NCI-H510A treated with DMSO at 0.1 percent for 48 hours (cell line): ENCODE data around the gene CACFD1.
A peak's percentile ranks its signal among the peaks of the same experiment; 100 is the strongest.
"Not testable (repeated sequence)": the region's sequence is repeated elsewhere in the genome, so short reads cannot be mapped to it uniquely, and the experiment has no call there.

Experiments
- DNase-seq: peaks from one replicate; lab custom pipeline; 2025; lab: John Stamatoyannopoulos, UW

CACFD1 gene

GRCh38 chr9:133440874-133441273, 18.9 kb upstream of the CACFD1 start:
- no peak for DNase-seq

GRCh38 chr9:133441571-133441970, 18.2 kb upstream of the CACFD1 start:
- DNase-seq, result no peak

DNA sequence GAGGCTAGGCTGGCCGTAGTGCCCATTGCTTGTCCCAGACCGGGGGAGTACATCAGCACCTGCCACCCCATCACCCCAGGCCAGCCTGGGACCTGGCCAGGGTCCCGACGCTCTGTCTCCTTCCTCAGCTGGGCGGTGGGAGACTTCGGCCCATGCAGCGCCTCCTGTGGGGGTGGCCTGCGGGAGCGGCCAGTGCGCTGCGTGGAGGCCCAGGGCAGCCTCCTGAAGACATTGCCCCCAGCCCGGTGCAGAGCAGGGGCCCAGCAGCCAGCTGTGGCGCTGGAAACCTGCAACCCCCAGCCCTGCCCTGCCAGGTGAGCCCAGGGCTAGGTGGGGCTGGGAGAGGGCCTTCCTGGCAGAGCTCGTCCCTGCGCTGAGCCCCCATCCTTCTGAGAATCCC, 16.5 kb upstream of the CACFD1 start:
- DNase-seq, result no peak

- DNase-seq, result peak; percentile 76
Observed at GRCh38 chr9:133443982-133444381, 15.8 kb upstream of the CACFD1 start.

DNA sequence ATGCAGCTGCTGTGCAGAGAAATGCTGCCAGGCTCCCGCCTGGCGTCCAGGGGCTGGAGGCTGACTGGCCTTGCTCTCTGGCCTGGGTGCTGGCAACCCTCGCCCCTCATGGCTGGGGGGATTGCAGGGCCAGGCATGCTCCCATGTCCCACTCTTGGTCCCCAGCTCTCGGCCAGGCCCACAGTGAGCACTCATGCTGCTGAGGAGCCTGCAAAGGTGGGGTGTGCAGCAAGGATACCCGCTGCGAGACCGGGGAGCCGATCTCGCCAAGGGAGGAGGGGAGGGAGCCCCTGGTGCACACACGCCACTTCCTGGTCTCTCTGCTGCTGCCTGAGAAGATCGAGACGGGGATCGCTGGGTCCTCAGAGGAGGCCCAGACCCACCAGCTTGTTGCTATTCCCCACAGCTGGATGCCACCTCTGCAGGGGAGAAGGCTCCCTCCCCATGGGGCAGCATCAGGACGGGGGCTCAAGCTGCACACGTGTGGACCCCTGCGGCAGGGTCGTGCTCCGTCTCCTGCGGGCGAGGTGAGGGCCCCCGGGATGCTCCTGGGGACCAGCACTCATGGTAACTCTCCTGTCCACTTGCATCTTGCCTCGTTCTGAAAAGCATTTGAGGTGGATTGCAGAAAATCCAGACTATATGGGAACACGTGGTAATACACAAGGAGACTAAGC, 14.3 kb upstream of the CACFD1 start:
- no peak for DNase-seq

GRCh38 chr9:133448487-133448972, 11.2 kb upstream of the CACFD1 start:
- no peak for DNase-seq

DNA sequence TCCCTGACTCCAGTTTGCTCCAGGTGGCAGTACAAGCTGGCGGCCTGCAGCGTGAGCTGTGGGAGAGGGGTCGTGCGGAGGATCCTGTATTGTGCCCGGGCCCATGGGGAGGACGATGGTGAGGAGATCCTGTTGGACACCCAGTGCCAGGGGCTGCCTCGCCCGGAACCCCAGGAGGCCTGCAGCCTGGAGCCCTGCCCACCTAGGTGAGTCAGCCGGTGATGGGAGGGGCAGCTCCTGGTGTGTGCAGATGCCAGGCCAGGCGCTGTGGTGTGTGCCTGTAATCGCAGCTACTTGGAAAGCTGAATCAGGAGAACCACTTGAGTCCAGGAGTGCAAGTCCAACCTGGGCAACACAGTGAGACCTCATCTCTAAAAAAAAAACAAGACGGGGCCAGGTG, 10.0 kb upstream of the CACFD1 start:
- peak; percentile 32 for DNase-seq

GRCh38 chr9:133451865-133452264, 7.9 kb upstream of the CACFD1 start:
- DNase-seq, result not testable (repeated sequence)

- DNase-seq, result no peak
Observed at GRCh38 chr9:133452562-133452961, 7.2 kb upstream of the CACFD1 start.

GRCh38 chr9:133453651-133454050, 6.1 kb upstream of the CACFD1 start:
- DNase-seq, result no peak

DNA sequence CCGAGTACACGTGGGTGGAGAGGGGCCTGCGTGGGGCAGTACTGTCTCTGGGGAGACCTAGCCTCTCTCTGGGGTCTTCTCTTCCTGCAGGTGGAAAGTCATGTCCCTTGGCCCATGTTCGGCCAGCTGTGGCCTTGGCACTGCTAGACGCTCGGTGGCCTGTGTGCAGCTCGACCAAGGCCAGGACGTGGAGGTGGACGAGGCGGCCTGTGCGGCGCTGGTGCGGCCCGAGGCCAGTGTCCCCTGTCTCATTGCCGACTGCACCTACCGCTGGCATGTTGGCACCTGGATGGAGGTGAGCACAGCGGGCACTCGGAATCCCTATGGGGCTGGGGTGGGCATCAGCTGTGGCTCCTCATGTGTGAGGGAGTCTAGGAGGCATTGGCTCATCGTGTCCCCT, 5.5 kb upstream of the CACFD1 start:
- DNase-seq, result no peak

DNA sequence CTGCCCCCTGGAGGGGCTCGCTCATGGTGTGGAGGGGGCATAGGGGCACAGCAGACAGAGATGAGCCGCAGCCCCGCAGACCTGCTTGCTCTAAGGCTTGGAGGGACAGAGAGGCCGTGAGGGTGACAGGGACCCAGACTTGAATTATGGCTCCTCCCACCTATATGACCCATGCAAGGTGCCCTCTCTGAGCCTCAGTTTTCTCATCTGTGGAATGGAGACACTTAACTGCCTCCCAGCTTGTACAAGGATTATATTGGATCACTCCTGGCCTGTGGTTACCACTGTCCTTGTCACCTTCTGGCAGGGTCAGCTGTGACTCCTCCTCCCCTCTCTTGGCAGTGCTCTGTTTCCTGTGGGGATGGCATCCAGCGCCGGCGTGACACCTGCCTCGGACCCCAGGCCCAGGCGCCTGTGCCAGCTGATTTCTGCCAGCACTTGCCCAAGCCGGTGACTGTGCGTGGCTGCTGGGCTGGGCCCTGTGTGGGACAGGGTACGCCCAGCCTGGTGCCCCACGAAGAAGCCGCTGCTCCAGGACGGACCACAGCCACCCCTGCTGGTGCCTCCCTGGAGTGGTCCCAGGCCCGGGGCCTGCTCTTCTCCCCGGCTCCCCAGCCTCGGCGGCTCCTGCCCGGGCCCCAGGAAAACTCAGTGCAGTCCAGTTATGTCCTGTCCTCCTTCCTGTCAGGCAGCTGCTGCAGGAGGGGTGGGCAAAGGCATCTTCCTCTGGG, 4.7 kb upstream of the CACFD1 start:
- DNase-seq, result no peak

GRCh38 chr9:133455936-133456335, 3.8 kb upstream of the CACFD1 start:
- no peak for DNase-seq

DNA sequence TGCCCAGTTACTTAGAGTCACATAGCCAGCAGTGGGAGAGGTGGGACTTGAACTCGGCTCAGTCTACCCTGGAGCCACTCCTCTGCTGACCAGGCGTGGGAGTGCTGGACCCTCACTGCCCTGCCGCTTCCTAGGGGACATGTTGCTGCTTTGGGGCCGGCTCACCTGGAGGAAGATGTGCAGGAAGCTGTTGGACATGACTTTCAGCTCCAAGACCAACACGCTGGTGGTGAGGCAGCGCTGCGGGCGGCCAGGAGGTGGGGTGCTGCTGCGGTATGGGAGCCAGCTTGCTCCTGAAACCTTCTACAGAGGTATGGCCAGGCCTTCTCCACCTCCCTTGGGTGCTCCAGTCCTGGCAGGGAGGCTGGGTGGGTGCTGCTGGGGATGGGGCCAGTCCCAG, 3.4 kb upstream of the CACFD1 start:
- DNase-seq, result no peak

DNA sequence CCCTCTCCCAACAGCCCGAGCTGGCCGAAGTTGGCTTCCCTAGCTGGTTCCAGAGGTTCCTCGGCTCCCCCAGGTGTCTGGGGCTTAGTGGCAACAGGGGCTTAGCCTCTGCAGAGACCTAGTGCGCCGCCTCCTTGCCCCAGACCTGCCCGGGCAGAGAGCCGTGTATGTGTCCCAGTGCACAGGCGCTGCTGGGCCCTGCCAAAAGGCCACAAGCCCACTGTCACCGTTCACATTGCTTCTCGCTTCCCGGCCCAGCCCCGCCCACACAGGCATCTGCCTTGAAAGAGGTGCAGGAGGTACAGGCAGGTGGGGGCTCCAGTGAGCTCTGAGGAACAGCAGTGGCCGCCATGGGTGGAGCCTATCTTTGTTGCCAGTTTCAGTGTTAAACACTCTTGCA, 2.5 kb upstream of the CACFD1 start:
- DNase-seq, result no peak

DNA sequence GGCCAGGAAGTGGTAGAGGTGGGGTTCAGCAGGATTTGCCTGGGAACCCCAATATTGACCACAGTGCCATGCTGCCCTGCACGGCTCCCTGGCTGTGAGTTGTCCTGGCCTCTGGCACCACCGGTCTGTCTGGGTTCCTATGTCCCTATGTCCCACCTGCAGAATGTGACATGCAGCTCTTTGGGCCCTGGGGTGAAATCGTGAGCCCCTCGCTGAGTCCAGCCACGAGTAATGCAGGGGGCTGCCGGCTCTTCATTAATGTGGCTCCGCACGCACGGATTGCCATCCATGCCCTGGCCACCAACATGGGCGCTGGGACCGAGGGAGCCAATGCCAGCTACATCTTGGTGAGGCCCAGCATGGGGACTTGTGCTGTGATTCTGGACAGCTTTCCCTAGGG, 2.0 kb upstream of the CACFD1 start:
- no peak for DNase-seq

GRCh38 chr9:133458643-133459312, 1.0 kb upstream of the CACFD1 start:
- DNase-seq, result peak; percentile 7

- DNase-seq, result peak; percentile 74
Observed at GRCh38 chr9:133460405-133461175, 812 bp downstream of the CACFD1 start.

DNA sequence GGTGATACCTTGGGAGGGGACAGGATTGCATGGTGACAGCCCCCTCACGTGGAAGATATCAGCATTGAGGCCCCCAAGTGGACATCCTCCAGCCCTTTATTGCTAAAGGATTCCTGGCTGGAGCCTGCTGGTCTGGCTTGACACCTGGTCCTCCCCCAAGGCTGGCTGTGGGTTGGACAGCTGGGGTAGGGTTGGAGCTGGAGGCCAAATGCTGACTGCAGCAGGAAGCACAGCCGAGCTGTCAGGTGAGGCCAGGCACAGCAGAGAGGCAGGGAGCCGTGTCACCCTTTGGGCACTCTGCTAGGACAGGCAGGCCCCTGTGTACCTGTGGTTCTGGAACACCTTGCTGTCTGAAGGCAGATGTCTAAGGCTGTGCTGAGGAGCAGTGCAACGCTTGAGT, 2.2 kb downstream of the CACFD1 start:
- DNase-seq, result no peak

GRCh38 chr9:133463234-133463863, 3.6 kb downstream of the CACFD1 start:
- DNase-seq, result peak; percentile 67

DNA sequence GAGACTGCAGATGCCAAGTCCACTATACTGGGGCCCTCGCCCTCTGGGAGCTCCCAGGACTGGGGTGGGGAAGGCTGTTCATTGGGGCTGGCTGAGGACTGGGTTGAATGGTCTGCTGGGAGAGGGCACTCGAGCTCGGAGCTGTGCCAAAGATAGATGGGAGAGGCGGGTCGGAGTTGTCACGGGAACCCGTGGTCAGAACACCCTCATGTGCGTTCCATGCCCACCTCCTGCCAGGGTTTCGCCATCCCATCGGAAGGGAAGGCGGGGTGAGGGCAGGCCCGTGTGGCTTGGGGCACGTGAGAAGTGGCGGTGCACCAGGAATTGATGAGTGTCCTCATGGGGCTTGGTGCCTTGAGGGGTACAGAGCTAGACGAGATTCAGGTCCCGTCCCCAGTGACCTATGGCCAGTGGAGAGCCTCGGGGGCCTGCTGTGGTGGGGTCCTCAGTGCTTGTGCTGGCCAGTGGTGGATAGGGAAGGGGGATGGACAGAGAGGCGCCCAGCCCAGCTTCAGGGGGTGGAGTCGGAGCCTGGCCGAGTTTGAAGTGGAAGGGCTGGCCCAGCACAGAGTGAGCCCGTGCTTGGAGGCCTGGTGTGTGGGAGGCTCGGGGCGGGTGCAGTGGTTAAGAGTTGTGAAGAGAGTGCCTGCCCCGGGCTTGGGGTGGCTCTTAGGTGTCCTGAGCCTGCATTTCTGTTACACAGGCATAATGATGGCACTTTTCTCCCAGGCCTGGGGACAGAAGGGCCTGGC, 4.3 kb downstream of the CACFD1 start:
- no peak for DNase-seq
